GM23248 (cell line): ENCODE data around the gene HSD17B14.

Source experiments
- EZH2 ChIP-seq: fragments of 200-600 bp; sonication (generic); IDR thresholded peaks from 2 replicates; pipeline ENCODE4 v1.6.1; 2018; ENCODE audit warnings: antibody characterized with exemption, mild to moderate bottlenecking; ENCODE audit not compliant: insufficient read depth, poor library complexity, severe bottlenecking
- EZH2phosphoT487 ChIP-seq: fragments of 200-600 bp; sonication (generic); IDR thresholded peaks from 2 replicates; pipeline ENCODE4 v1.6.1; 2018; ENCODE audit warnings: antibody characterized with exemption, moderate library complexity, mild to moderate bottlenecking, low read depth; ENCODE audit not compliant: insufficient read depth

GRCh38 chr19:48798937-48799336 lies 37.4 kb downstream of the HSD17B14 start:
- no peak for TF ChIP-seq EZH2
- TF ChIP-seq EZH2phosphoT487: no peak
